ENCODE measurements around the gene PBX2. TPM values are rescaled to one million over a fixed set of nuclear protein-coding genes. Genes with fewer than 3 reads are reported as not detected.
"Not testable (repeated sequence)": the region's sequence is repeated elsewhere in the genome, so short reads cannot be mapped to it uniquely, and the experiment has no call there.

PBX2 gene
- total RNA-seq, 1 donor from 2014 or later: 97.7 TPM

- intact Hi-C loops (cut with micrococcal nuclease): no loop called here
Measured at GRCh38 chr6:32188381-32189068, 1.5 kb downstream of the PBX2 start.

GRCh38 chr6:32187725-32188380 is 2.1 kb downstream of the PBX2 start:
- intact Hi-C loops (cut with micrococcal nuclease): not testable (repeated sequence)

GRCh38 chr6:32187009-32187709 is 2.8 kb downstream of the PBX2 start:
- intact Hi-C loops (cut with micrococcal nuclease): no loop called here

- intact Hi-C loops (cut with micrococcal nuclease): not testable (repeated sequence)
Measured at GRCh38 chr6:32186151-32186840, 3.7 kb downstream of the PBX2 start.

- intact Hi-C loops (cut with micrococcal nuclease): not testable (repeated sequence)
Measured at GRCh38 chr6:32185681-32186131, 4.3 kb downstream of the PBX2 start.

- intact Hi-C loops (cut with micrococcal nuclease): no loop called here
Measured at GRCh38 chr6:32184084-32184640, 5.8 kb downstream of the PBX2 start, which contains the start of gene AGER. Gene AGER, minus strand, starts transcription at chr6:32184253. Its CDS starts 31 bp downstream, at chr6:32184222.

- intact Hi-C loops (cut with micrococcal nuclease): no loop called here
Measured at GRCh38 chr6:32183483-32184083, 6.4 kb downstream of the PBX2 start.

GRCh38 chr6:32183030-32183429 is 7.0 kb downstream of the PBX2 start:
- intact Hi-C loops (cut with micrococcal nuclease): no loop called here

- intact Hi-C loops (cut with micrococcal nuclease): no loop called here
Measured at GRCh38 chr6:32182555-32182981, 7.4 kb downstream of the PBX2 start.

- intact Hi-C loops (cut with micrococcal nuclease): no loop called here
Measured at GRCh38 chr6:32181915-32182529, 8.0 kb downstream of the PBX2 start.

GRCh38 chr6:32181148-32181702 is 8.8 kb downstream of the PBX2 start:
- intact Hi-C loops (cut with micrococcal nuclease): no loop called here

- intact Hi-C loops (cut with micrococcal nuclease): loop anchor here (2.0 to 10.0 kb wide), 7 partner anchors 373 to 1853 kb away; partner anchors contain the start of genes ATP6V1G2, CSNK2B, CUTA and LSM2
Measured at GRCh38 chr6:32179766-32180405, 10.1 kb downstream of the PBX2 start.

GRCh38 chr6:32178547-32179440 is 11.2 kb downstream of the PBX2 start:
- intact Hi-C loops (cut with micrococcal nuclease): loop anchor here (1.0 to 10.0 kb wide), 20 partner anchors 12 to 1851 kb away; partner anchors contain the start of genes ATP6V1G2, BAG6, BRD2 and CSNK2B

- intact Hi-C loops (cut with micrococcal nuclease): loop anchor here (1.0 to 10.0 kb wide), 22 partner anchors 12 to 1851 kb away; partner anchors contain the start of genes ABHD16A, ATP6V1G2, BAG6 and BRD2
Measured at GRCh38 chr6:32177788-32178546, 12.0 kb downstream of the PBX2 start, which contains the start of gene RNF5. Gene RNF5, plus strand, starts transcription at chr6:32178405. Its CDS starts 107 bp downstream, at chr6:32178512.

GRCh38 chr6:32177183-32177787 is 12.7 kb downstream of the PBX2 start:
- intact Hi-C loops (cut with micrococcal nuclease): loop anchor here (2.0 to 10.0 kb wide), 7 partner anchors 474 to 1850 kb away; partner anchors contain the start of genes ABHD16A, ATP6V1G2, CSNK2B and CUTA

- intact Hi-C loops (cut with micrococcal nuclease): loop anchor here (2.0 to 10.0 kb wide), 7 partner anchors 474 to 1849 kb away; partner anchors contain the start of genes ABHD16A, ATP6V1G2, CSNK2B and CUTA
Measured at GRCh38 chr6:32176476-32177182, 13.4 kb downstream of the PBX2 start.

Data from T-helper 1 cell treated with Interleukin-12 subunit alpha and Interleukin-12 subunit beta and Interleukin-4 antibody, amounts not matched to agents 30 ng/mL and 1 ng/mL, for 36 hours (primary cell).